GM18858 (cell line): ENCODE results near the gene ANO2.
"Not testable (repeated sequence)": the region's sequence is repeated elsewhere in the genome, so short reads cannot be mapped to it uniquely, and the experiment has no call there.

Experiments
- ATAC-seq: cut with Tn5 transposase; IDR thresholded peaks from one replicate; pipeline ENCODE4 v1.9.1; 2021; ENCODE audit not compliant: unreplicated experiment

ANO2 gene

DNA sequence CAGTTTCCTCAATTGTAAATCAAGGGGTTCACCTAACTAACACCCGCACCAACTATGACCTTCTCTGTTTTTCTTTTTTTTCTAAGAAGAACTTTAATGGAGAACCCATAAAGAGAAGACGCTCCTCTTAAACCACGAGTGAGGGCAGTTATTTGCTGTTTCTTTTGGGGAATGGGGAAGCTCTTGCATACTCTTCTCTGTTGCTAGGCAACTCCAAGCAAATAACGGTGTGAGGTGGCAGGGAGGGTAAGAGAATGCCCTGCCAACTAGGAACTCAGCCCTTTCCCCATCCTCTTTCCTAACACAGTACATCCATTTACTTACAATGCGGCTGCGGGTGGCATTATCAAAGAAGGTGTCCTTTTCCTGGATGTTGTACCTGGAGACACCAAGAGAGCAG, 114.9 kb downstream of the ANO2 start:
- ATAC-seq = no peak

DNA sequence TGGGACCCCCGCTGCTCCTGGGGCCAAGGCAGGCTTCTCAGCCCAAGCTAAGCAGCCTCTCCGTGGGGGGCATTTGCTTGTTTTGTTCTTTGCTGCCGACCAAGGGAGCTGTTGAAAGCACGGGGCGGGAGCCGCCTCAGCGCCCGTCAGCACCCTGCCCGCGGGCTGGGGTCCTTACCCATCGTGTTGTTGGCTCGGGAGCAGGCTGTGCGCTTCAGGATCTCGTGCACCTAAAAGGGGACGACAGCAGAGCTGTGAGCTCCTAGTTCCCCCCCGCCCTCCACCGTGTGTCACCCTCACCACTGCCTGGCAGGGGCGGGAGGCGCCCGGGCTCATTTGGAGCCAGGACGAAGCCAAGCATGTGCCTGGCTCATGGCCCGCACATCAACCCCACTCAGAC, 117.5 kb downstream of the ANO2 start:
- ATAC-seq = no peak

GRCh38 chr12:5825761-5826160, 119.3 kb downstream of the ANO2 start:
- not testable (repeated sequence) for ATAC-seq

GRCh38 chr12:5818877-5819276, 126.2 kb downstream of the ANO2 start:
- not testable (repeated sequence) for ATAC-seq

DNA sequence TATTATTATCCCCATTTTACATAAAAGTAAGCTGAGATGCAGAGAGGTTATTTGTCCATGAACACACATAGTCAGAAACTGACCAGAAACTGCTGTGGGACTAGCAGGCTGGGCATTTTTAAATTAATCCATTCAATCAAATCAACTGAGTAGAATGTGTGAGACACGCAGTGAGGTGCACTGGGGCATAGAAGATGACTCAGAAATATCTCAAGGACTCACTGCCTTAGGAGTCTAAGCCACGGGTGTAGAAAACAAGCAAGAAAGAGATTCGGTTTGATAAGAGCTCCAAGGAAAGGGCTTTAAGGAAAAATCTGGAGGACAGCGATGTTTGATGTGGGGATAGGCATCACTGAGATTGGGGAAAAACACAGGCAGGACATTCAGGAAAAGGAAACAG, 127.8 kb downstream of the ANO2 start:
- ATAC-seq = no peak

- no peak for ATAC-seq
These were observed 135.5 kb downstream of the ANO2 start for GRCh38 chr12:5809586-5809985.

DNA sequence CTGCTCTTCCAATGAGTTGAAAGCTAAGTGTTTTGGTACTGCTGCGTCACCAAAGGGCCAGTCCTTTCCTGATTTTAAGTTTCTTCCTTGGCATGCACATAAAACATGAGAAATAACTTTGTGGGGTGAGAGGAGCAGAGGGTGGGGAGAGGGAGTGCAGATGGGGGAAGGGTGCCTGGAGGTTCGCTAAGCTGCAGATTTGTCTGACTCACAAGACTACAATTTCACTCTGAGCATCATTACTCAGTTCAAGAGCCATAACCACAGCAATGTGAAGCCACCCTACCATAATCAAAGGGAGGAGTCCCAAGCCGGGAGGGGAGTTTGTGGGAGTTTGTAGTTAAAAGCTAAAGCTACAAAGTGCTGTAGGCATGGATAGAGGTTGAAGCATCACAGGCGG, 136.1 kb downstream of the ANO2 start:
- no peak for ATAC-seq

DNA sequence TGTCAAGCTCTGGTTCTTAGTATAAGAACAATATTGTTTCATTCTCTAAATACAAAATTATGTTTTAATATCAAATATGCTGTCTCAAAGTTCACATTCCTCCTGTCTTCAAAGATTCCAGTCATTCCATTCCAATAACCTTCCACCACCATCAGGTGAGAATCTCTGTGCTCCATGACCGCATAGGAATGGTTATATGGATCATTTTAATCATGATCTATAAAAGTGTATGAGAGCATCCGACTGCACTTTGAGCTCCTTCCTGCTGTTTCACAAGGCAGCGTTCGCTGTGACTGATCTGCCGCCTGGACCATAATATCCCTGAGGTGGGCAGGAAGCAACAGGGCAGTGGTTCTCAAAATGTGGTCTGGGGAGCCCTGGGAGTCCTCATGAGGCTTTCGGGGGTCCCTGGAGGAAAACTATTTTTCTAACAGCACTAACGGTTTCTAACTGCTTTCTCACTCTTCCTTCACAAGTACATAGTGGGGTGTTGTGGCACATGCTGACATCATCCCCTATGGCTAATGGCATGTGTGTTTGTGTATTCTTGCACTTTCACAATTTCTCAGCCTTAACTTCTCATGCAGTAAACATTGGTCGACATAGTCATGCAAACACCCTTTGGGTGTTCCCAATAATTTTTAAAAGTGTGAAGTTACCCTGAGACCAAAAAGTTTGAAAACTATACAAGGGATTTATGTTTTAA, 137.4 kb downstream of the ANO2 start:
- no peak for ATAC-seq

DNA sequence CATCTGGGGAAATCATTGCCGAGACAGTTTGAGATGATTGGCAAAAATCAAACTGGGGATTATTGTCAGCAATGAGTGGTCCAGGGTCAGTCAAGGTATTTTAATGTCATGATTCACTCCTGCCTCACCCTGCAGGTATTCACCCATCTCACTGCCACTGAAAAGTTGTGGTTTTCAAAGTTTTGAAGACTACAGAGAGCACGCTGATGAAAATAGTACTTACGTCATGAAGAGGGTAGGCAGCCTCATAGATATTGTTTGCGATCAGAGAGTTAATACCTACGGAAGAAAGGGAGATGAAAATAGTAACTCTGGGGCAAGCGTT, 138.0 kb downstream of the ANO2 start:
- ATAC-seq = no peak

- ATAC-seq = no peak
These were observed 138.5 kb downstream of the ANO2 start for GRCh38 chr12:5806371-5807089.

DNA sequence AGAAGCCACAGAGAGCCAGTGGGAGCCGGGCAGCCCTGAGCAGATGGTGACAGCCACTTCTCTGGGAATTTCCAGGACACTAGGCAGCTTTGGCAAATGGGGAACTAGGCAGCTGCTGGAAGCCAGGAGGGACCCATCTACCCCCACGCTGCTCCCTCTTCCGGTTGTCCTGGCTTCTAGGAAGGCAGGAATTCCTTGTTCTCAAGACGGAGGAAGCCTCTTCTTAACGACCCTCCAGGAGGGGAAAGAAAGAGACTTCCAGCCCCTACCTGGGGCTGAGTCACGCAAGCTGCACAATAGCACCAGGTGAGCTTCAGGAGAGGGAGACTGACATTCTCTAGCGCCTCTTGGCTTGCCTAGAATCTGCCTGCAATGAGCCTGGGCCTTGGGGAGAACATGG, 141.5 kb downstream of the ANO2 start:
- ATAC-seq = no peak

DNA sequence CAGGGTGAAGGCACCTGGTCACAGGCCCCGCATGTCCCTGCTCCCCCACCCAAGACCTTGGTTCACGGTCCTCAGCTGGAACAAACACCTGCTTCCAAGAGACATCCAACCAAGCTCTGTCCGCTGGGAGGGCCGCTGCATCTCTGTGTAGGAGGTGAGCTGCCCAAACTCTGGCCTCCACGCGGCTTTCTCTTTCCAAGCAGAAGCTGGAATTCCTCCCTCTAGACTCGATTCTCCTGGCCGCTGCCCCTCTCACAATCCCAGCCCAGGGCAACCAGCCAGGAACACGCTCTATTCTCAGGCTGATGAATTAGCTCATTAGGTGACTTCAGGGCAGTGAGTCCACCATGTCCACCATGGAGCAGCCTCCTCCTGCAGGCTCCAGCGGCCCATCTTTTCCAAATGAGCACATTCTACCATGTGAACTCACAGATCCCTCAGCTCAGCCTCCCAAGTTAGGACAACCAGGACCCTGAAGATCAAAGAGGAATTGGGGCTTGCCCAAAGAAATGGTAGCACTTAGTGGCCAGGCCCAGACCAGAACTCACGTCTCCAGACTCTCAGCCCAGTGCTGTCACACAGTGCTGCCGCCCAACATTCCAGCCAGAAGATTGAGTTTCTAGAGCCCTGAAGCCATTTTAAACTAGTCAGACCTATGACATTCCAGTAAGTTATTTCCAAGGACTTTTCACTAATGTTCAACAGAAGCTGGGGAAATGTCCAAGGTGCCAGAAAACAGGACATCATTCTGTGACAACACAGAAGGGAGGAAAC, 146.6 kb downstream of the ANO2 start:
- ATAC-seq = no peak

- no peak for ATAC-seq
These were observed 147.4 kb downstream of the ANO2 start for GRCh38 chr12:5797661-5798060.

- ATAC-seq = no peak
These were observed 148.2 kb downstream of the ANO2 start for GRCh38 chr12:5796959-5797225.

DNA sequence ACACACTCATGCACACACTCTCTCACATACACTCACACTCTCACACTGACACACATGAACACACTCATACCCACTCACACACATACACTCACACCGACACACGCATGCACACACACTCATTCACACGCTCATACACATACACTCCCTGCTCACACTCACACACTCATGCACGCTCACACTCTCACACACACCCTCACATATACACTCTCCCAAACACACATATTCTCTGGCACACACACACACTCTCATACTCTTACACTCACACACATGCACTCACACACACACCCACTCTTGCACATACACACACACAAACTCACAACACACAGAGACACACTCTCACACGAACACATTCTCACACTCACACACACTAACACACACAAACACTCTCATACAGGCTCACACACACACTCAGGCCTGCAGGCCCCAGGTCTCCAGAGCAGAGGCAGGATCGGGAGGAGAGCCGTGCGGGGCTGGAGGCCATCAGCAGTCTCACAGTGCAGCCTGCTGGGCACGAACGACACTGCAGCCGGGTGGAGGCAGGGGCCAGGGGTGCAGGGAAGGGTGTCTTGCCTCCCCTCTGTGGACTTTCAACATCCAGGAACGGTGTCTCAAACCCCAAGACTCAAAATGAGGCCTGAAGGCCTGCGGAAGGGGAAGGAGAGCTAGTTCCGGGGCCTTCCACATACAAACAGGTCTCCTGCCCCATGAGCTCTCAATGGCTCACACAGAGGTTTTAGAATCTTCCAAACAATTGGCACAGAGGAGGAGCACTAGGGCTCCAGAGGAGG, 148.7 kb downstream of the ANO2 start:
- no peak for ATAC-seq

GRCh38 chr12:5794156-5794555, 150.9 kb downstream of the ANO2 start:
- ATAC-seq = no peak

DNA sequence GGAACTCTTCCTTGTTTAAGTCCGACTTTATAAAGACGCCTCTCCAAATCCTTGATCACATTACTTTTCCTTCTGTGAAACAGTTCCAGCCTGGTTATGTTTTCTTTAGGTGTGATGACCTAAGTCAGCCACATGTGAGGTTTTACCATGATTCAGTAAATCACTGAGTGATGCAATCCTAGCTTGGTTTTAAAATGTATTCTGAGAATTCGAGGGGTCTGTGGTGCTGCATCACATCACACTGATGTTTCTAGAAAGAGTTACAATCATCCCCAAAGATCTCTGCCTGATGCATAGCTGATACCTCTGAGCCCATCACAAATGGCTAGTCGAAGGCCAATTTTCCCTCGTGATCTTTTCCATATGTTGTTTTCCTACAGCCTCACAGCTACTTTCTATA, 152.7 kb downstream of the ANO2 start:
- ATAC-seq = no peak

DNA sequence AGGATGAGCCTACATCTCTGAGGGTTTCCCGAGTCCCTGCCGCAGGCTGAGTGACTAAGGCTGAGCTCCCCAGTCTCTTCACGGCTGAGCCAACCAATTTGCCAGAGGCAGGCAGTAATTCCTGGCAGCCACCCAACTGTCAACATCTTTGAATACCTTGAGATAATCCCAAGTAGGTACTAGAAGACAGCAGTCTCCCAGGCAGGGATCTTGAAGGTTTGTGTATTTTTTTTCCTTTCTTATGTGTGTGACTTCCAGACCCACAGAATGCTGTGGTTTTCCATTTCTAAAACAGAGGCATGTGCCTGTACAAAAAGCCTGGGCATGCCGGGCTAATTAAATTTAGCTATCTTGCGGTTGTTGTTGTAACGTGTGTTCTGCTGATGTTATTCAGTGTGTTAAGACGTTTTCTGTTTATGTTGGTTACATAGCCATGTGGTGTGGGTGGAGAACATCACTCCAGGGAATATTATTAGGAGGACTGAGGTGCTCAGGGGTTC, 155.5 kb downstream of the ANO2 start:
- ATAC-seq = no peak

GRCh38 chr12:5787828-5788227, 157.2 kb downstream of the ANO2 start:
- no peak for ATAC-seq

- no peak for ATAC-seq
These were observed 159.5 kb downstream of the ANO2 start for GRCh38 chr12:5785601-5786000.

GRCh38 chr12:5784462-5785130, 160.5 kb downstream of the ANO2 start:
- ATAC-seq = no peak
